Ishikawa (cell line): ENCODE data around the gene SLC25A19.

Source experiments
- CEBPB ChIP-seq: IDR thresholded peaks from 2 replicates; pipeline ENCODE4 v1.6.1; 2012
- CREB1 ChIP-seq: IDR thresholded peaks from 2 replicates; pipeline ENCODE4 v1.6.1; 2012; ENCODE audit warnings: low read depth
- EGR1 ChIP-seq: IDR thresholded peaks from 2 replicates; pipeline ENCODE4 v1.6.1; 2012
- EP300 ChIP-seq: IDR thresholded peaks from 2 replicates; pipeline ENCODE4 v1.6.1; 2012; ENCODE audit warnings: borderline replicate concordance
- FOXM1 ChIP-seq: IDR thresholded peaks from 2 replicates; pipeline ENCODE4 v1.6.1; 2012; ENCODE audit warnings: low read depth, borderline replicate concordance
- NFIC ChIP-seq: IDR thresholded peaks from 2 replicates; pipeline ENCODE4 v1.6.1; 2012
- RAD21 ChIP-seq: IDR thresholded peaks from 2 replicates; pipeline ENCODE4 v1.6.1; 2012; ENCODE audit warnings: low read depth
- TAF1 ChIP-seq: IDR thresholded peaks from 2 replicates; pipeline ENCODE4 v1.6.1; 2012; ENCODE audit warnings: low read depth, mild to moderate bottlenecking
- TCF12 ChIP-seq: IDR thresholded peaks from 2 replicates; pipeline ENCODE4 v1.6.1; 2012; ENCODE audit warnings: low read depth
- TEAD4 ChIP-seq: IDR thresholded peaks from 2 replicates; pipeline ENCODE4 v1.6.1; 2012
- YY1 ChIP-seq: IDR thresholded peaks from 2 replicates; pipeline ENCODE4 v1.6.1; 2012; ENCODE audit warnings: low read depth
- ZBTB7A ChIP-seq: IDR thresholded peaks from 2 replicates; pipeline ENCODE4 v1.6.1; 2012; ENCODE audit warnings: low read depth
- TF ChIP-seq, protein P1 (sequence below): IDR thresholded peaks from 2 replicates; pipeline ENCODE4 v1.6.1; 2012
- TF ChIP-seq, protein P2 (sequence below): IDR thresholded peaks from 2 replicates; pipeline ENCODE4 v1.6.1; 2012
- TF ChIP-seq, protein P3 (sequence below): IDR thresholded peaks from 2 replicates; pipeline ENCODE4 v1.6.1; 2012; ENCODE audit warnings: low read depth, mild to moderate bottlenecking

Gene SLC25A19

DNA sequence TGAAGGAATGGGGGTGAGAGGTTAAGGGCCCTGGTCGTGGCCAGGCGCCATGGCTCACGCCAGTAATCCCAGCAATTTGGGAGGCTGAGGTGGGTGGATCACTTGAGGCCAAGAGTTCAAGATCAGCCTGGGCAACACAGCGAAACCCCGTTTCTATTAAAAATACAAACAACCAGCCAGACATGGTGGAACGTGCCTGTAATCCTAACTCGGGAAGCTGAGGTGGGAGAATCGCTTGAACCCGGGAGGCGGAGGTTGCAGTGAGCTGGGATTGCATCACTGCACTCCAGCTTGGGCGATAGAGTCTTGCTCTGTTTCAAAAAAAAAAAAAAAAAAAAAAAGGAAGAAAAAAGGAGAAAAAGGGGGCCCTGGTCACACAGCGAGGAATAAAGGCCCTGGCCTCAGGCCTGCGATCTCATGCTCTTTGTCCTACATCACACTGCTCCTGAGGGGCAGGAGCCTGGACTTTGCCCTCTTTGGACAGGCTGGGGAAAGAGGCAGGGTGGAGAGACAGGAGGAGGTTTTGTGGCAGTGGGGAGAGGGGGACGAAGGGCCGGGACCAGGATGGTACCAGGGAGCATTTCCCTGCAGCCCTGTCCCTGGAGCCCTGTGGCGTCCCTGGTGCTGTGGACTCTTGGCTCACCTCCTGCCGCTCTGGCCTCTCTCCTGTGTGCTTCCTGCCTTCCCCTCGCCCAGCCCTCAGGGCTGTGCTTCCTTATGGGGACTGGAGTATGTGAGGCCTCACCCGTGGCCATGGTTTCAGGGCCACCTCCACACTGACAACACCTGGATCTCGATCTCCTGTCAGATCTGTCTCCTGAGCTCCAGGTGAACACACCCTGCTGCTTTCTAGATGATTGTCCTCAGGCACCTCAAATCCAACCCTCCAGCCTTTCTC is 19.7 kb upstream of the SLC25A19 start:
- TF ChIP-seq EGR1 (no peak), RAD21 (no peak)
- TF ChIP-seq, protein P1, sequence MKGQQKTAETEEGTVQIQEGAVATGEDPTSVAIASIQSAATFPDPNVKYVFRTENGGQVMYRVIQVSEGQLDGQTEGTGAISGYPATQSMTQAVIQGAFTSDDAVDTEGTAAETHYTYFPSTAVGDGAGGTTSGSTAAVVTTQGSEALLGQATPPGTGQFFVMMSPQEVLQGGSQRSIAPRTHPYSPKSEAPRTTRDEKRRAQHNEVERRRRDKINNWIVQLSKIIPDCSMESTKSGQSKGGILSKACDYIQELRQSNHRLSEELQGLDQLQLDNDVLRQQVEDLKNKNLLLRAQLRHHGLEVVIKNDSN = no peak

DNA sequence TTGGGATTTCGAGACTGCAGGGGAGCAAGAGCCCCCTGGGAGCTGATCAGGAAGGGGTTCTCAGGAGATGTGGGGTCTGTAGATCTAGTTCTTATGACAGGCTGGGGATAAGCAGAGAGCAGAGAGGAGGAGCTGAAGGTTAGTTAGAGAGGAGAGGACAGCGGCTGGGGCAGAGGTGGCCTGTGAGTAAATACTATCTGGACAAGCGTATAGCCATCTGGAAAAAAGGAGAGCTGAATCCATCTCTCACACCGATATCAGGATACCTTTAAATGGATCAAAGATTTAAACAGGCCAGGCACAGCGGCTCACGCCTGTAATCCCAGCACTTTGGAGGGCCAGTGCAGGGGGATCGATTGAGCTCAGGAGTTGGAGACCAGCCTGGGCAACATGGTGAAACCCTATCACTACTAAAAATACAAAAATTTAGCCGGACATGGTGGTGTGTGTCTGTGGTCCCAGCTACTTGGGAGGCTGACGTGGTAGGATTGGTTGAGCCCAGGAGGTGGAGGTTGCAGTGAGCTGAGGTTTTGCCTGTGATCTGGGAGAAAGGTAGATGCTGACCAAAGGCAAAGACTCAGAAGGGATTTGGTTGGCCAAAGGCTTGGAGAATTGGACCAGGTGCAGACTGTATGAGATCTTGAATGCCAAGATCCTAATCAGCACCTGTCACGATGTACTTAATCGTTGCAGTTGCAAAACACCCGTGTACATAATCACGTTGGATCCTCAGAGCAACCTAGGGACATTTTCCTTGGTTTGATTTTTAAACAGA is 18.9 kb upstream of the SLC25A19 start:
- no peak for TF ChIP-seq ZBTB7A

DNA sequence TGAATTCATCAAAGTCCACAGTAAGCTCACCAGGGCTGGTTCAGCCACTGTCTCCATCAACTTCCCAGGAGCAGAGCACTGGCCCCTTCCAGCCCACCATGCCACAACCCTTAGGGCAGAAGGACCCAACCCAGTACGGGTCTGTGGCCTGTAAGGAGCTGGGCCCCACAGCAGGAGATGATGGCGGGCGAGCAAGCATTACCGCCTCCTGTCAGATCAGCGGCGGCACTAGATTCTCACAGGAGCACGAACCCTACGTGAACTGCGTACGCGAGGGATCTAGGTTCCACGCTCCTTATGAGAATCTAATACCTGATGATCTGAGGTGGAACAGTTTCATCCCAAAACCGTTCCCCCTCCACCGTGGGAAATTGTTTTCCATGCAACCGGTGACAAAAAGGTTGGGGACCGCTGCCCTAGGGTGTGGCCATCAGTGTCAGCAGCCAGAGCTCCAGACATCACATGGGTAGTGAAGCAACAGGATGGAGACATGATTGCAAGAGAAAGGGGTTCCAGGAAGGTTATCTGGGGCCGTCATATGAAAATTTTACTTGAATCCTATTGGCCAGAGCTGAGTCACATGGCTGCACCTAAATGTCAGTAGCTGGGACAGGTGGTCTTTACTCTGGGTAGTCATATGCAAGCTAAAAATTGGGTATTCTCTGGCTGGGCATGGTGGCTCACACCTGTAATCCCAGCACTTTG is 12.4 kb upstream of the SLC25A19 start:
- TF ChIP-seq, protein P1 = 0 out of 2 replicates have a peak, but pooled peaks have one; percentile 26
- TF ChIP-seq RAD21 (no peak), ZBTB7A (no peak)

DNA sequence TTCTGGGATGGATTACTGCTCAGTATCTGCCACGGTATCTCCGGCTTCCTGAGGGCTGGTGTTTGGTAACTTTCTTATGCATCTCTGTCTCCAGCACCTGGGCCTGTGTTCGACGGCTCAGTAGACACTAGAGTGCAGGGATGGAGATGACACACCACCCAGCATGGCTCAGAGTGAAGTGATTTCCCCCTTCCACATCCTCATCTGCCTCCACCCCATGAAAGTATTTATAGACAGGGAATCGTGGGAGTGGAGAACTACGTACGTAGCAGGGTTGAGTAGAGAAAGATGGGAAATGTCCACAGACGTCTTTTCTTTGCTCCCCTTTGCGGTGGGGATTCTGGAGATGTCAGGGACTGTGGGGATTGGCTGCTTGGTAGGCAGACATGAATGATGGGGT is 11.8 kb upstream of the SLC25A19 start:
- no peak for TF ChIP-seq NFIC
- no peak for TF ChIP-seq TAF1
- TF ChIP-seq CREB1 = no peak
- TF ChIP-seq ZBTB7A = no peak
- TF ChIP-seq YY1 = no peak
- TF ChIP-seq RAD21 = no peak
- no peak for TF ChIP-seq CEBPB
- TF ChIP-seq EGR1 = no peak
- TF ChIP-seq TCF12 = no peak
- TF ChIP-seq, protein P2, sequence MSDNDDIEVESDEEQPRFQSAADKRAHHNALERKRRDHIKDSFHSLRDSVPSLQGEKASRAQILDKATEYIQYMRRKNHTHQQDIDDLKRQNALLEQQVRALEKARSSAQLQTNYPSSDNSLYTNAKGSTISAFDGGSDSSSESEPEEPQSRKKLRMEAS = no peak
- TF ChIP-seq, protein P3, sequence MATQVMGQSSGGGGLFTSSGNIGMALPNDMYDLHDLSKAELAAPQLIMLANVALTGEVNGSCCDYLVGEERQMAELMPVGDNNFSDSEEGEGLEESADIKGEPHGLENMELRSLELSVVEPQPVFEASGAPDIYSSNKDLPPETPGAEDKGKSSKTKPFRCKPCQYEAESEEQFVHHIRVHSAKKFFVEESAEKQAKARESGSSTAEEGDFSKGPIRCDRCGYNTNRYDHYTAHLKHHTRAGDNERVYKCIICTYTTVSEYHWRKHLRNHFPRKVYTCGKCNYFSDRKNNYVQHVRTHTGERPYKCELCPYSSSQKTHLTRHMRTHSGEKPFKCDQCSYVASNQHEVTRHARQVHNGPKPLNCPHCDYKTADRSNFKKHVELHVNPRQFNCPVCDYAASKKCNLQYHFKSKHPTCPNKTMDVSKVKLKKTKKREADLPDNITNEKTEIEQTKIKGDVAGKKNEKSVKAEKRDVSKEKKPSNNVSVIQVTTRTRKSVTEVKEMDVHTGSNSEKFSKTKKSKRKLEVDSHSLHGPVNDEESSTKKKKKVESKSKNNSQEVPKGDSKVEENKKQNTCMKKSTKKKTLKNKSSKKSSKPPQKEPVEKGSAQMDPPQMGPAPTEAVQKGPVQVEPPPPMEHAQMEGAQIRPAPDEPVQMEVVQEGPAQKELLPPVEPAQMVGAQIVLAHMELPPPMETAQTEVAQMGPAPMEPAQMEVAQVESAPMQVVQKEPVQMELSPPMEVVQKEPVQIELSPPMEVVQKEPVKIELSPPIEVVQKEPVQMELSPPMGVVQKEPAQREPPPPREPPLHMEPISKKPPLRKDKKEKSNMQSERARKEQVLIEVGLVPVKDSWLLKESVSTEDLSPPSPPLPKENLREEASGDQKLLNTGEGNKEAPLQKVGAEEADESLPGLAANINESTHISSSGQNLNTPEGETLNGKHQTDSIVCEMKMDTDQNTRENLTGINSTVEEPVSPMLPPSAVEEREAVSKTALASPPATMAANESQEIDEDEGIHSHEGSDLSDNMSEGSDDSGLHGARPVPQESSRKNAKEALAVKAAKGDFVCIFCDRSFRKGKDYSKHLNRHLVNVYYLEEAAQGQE = no peak
- TF ChIP-seq EP300 = no peak
- TF ChIP-seq FOXM1 = no peak
- TF ChIP-seq, protein P1 = no peak
- no peak for TF ChIP-seq TEAD4

DNA sequence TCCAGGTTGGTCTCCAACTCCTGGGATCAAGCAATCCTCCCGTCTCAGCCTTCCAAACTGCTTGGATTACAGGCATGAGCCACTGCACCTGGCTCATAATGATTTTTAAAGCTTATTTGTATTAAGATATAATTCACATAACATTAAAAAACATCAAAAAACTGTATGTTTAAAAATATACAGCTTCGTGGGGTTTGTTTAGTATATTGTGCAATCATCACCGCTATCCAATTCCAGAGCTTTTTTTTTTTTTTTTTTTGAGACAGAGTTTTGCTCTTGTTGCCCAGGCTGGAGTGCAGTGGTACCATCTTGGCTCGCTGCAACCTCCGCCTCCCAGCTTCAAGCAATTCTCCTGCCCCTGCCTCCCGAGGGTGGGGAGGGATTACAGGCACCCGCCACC is 11.0 kb upstream of the SLC25A19 start:
- TF ChIP-seq, protein P1 = no peak
- no peak for TF ChIP-seq NFIC

DNA sequence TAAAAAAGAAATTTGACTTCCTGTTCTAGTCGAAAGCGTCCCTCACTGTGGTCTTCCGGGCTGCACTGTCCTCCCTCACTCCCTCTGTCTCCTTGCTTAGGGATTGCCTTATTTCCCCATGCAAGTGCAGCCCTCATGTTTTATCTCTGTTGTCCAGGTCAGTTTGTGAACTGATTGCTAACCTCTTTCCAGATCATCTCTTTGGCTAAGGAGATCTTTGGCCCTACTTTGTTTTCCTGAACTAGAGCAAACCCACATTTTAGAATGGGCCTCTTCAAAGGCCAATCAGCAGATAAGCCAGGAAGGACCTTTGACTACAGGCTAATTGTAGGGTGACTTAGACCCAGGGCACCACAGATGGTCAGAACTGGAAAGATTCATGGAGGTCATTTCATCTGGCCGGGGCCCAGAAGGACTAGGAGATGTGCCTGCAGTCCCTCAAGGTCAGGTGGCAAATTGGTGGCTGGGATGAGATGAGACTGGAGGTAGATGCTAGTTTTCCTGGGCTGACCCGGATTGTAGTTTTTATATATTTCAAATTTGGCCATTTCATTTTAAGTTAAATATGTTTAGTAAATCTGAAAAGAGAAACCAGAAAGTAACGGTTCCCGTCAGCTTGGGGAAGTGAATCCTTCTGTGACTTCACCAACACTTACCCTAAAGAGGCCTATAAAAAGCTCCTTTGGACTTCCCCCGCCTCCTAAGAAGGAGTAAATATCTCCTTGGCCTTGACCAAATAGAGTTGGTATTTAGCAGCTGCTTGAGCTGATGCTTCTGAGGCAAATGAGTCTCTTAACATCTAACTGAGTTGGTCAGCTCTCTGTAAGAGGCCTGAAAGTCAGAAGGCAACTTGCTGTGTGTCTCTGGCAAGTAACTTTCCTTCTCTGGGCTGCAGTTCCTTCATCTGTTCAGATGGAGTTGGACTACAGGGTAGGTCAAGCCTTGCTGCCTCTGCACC is 6.2 kb upstream of the SLC25A19 start:
- TF ChIP-seq YY1 (no peak), CEBPB (no peak), NFIC (no peak), FOXM1 (no peak), CREB1 (no peak), RAD21 (no peak)
- TF ChIP-seq, protein P2 = no peak
